Hepatocyte (in vitro differentiated cells): ENCODE data around the gene EPS8L3.

Experiments
- CTCF ChIP-seq: fragments of 200-600 bp; sonication (generic); IDR thresholded peaks from 2 replicates; pipeline ENCODE4 v1.5.1; 2016; ENCODE audit warnings: antibody characterized with exemption, mild to moderate bottlenecking; ENCODE audit not compliant: poor library complexity
- EZH2 ChIP-seq: fragments of 200-600 bp; sonication (generic); IDR thresholded peaks from 2 replicates; pipeline ENCODE4 v1.6.1; 2016; ENCODE audit warnings: antibody characterized with exemption, mild to moderate bottlenecking, borderline replicate concordance
- EZH2phosphoT487 ChIP-seq: fragments of 200-600 bp; sonication (generic); IDR thresholded peaks from one replicate; pipeline ENCODE4 v1.6.1; 2018; ENCODE audit warnings: antibody characterized with exemption, mild to moderate bottlenecking, low read depth, moderate library complexity; ENCODE audit not compliant: unreplicated experiment, severe bottlenecking

GRCh38 chr1:109796484-109797302 is 33.0 kb upstream of the EPS8L3 start:
- TF ChIP-seq EZH2phosphoT487 (no peak), CTCF (no peak), EZH2 (no peak)
